ENCODE measurements around the gene TSNAXIP1. TPM values are rescaled to one million over a fixed set of nuclear protein-coding genes. Genes with fewer than 3 reads are reported as not detected.

The TSNAXIP1 gene
- total RNA-seq, 2 experiments from 2014 or later = 0.52 to 0.61 TPM

DNA sequence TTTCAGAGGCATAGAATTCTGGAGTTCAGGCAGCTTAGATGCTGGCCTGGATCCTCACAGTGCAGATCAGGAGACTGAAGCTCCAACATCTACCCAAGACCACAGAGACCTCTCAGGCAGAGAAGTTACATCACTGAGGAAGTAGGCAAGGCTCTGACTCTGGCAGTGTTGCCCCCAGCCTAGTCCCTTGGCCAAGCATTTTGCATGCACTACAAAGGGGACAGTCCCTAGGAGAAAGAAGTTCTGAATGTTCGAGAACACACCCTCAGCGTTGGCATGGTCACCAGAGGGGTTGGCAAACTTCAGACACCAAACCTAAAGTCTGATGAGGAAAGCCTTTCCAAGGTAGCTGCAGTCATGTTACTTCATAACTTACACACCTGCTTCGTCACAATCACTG lies 2.8 kb upstream of the TSNAXIP1 start:
- intact Hi-C loops (cut with DNase I, micrococcal nuclease) = loop anchor here (2.0 to 10.0 kb wide), 2 partner anchors 83 to 559 kb away; partner anchors contain the start of genes FHOD1 (in 1 of the 2) and SLC9A5 (in 1 of the 2)
- no peak for ATAC-seq (ENCODE audit: poor library complexity)
- H3K4me3 Mint-ChIP-seq = peak overlapping the region; percentile 66
- H3K36me3 Mint-ChIP-seq (ENCODE audit: low read depth) = peaks cover 63% of the 10 kb centered on the region
- Histone ChIP-seq H3K4me3 (ENCODE audit: low read length) (no peak overlapping the region), H3K36me3 (ENCODE audit: insufficient read depth, low read length) (peaks cover 24% of the 10 kb centered on the region), H3K9me3 (ENCODE audit: control insufficient read depth in 1 of 2, insufficient read depth in 1 of 2, low read length in 2 of 2) (no peaks in the 10 kb centered on the region), H3K4me1 (ENCODE audit: insufficient read depth, low read length) (peaks cover 66% of the 10 kb centered on the region), H3K27ac (ENCODE audit: low read depth in 1 of 2, low read length in 2 of 2) (no peak overlapping the region), H3K27me3 (ENCODE audit: control insufficient read depth in 1 of 2, insufficient read depth in 2 of 2, low read length in 2 of 2) (no peaks in the 10 kb centered on the region)
- H3K27ac Mint-ChIP-seq = peak overlapping the region; percentile 62
- CTCF ChIA-PET = interaction anchor here (5.3 kb wide), 1 partner anchor 13 kb away, joined by 35 read pairs; no protein-coding TSS in a partner anchor
- POLR2A ChIA-PET = no interaction called here
- no peak for DNase-seq
- no peaks in the 10 kb centered on the region for H3K9me3 Mint-ChIP-seq
- TF ChIP-seq, protein P1, sequence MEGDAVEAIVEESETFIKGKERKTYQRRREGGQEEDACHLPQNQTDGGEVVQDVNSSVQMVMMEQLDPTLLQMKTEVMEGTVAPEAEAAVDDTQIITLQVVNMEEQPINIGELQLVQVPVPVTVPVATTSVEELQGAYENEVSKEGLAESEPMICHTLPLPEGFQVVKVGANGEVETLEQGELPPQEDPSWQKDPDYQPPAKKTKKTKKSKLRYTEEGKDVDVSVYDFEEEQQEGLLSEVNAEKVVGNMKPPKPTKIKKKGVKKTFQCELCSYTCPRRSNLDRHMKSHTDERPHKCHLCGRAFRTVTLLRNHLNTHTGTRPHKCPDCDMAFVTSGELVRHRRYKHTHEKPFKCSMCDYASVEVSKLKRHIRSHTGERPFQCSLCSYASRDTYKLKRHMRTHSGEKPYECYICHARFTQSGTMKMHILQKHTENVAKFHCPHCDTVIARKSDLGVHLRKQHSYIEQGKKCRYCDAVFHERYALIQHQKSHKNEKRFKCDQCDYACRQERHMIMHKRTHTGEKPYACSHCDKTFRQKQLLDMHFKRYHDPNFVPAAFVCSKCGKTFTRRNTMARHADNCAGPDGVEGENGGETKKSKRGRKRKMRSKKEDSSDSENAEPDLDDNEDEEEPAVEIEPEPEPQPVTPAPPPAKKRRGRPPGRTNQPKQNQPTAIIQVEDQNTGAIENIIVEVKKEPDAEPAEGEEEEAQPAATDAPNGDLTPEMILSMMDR (IDR thresholded peaks at IDR 0.05) = no peak
- H3K4me1 Mint-ChIP-seq (ENCODE audit: low read depth) = peaks cover 65% of the 10 kb centered on the region
- no peaks in the 10 kb centered on the region for H3K27me3 Mint-ChIP-seq

DNA sequence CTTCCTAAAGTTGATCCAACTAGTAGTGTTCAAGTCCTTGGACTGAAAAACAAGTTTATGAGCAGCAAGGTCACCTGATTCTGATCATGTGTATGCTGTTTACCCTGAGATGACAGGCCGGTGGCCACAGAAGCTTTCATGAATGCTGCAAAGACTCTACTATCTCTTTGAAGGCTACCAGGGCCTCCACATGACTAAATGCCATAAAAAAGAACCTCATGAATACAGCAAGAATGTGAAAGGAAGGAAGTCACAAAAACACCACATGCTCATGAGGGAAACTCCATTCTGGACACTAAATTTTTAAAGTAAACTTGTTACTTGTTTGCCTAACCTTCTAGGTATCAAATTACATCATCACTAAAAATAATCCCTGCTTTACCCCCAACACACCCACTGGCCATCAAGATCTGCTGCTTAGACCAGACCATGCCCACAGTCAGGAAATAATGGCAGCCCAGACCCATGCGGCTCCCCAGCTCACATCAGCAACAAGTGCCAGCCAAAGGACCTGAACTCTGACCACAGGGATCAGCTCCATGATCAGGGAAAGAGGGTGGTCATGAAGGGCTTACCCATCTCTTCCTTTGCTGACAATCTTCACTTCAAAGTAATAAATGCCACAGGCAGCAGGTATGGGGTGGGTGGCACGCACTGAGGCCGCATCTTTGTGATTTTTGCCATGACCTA lies 1.7 kb upstream of the TSNAXIP1 start:
- DNase-seq (no peak), ATAC-seq (ENCODE audit: poor library complexity) (no peak)
- intact Hi-C loops (cut with DNase I, micrococcal nuclease) = loop anchor here (2.0 to 10.0 kb wide), 6 partner anchors 84 to 560 kb away; partner anchors contain the start of genes ACD (in 1 of the 2), CTCF (in 1 of the 2), ESRP2 (in 1 of the 2) and FHOD1 (in 1 of the 2)
- Histone ChIP-seq H3K4me3 (ENCODE audit: low read length) (peak overlapping the region; percentile 97), H3K9me3 (ENCODE audit: control insufficient read depth in 1 of 2, insufficient read depth in 1 of 2, low read length in 2 of 2) (no peaks in the 10 kb centered on the region), H3K4me1 (ENCODE audit: insufficient read depth, low read length) (peaks cover 66% of the 10 kb centered on the region), H3K36me3 (ENCODE audit: insufficient read depth, low read length) (peaks cover 24% of the 10 kb centered on the region), H3K27me3 (ENCODE audit: control insufficient read depth in 1 of 2, insufficient read depth in 2 of 2, low read length in 2 of 2) (no peaks in the 10 kb centered on the region), H3K27ac (ENCODE audit: low read depth in 1 of 2, low read length in 2 of 2) (no peak overlapping the region)
- ChIA-PET POLR2A (interaction anchor here (2.3 kb wide), 1 partner anchor 130 kb away, joined by 29 read pairs; the partner anchor contains the start of gene PSMB10), CTCF (interaction anchor here (1.4 kb wide), 1 partner anchor 12 kb away, joined by 7 read pairs; no protein-coding TSS in a partner anchor)
- peaks cover 59% of the 10 kb centered on the region for H3K4me1 Mint-ChIP-seq (ENCODE audit: low read depth)
- peaks cover 55% of the 10 kb centered on the region for H3K36me3 Mint-ChIP-seq (ENCODE audit: low read depth)
- peak overlapping the region; percentile 76 for H3K27ac Mint-ChIP-seq
- peak overlapping the region; percentile 91 for H3K4me3 Mint-ChIP-seq
- H3K27me3 Mint-ChIP-seq = no peaks in the 10 kb centered on the region
- TF ChIP-seq, protein P1 (IDR thresholded peaks at IDR 0.05) = no peak
- H3K9me3 Mint-ChIP-seq = no peaks in the 10 kb centered on the region

DNA sequence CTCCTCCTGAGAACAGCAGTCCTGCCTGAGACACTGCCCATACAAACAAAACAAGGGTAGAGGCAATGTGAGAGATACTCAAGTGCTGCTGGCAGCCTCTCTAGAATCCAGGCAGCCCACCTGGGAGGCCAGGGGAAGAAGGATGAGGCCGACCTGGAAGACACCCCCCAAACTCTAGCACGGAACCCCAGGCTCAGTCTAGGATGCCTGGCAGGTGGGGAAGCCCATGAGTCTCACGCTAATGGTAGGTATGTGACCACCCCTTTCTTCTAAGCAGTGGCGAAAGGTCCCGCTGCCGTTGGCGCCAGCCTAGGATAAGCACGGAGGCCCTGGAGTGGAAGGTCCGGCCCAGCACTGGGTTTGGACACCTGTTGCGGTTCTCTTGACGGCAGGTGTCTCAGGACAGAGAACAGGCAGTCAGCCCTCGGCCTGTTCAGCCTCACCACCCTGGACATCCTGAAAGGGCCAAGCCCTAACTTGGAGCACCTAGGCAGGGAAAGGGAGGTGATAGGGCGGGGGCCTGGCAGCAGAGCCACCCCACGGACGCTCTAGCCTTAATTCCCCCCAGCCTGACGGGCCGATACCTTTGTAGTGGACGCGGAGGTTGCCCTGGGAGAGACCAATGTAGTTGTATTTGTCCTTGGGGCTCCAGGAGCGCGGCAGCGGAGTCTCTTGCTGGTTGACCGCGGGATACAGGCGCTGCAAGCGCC lies 816 bp upstream of the TSNAXIP1 start:
- H3K27ac Mint-ChIP-seq = peak overlapping the region; percentile 76
- peaks cover 50% of the 10 kb centered on the region for H3K4me1 Mint-ChIP-seq (ENCODE audit: low read depth)
- ChIA-PET CTCF (interaction anchor here (0.6 to 2.6 kb wide), 7 partner anchors 10 to 325 kb away, joined by 3 to 55 read pairs (median 5); partner anchors contain the start of gene ATP6V0D1), POLR2A (interaction anchor here (0.7 to 2.3 kb wide), 27 partner anchors 8 to 1054 kb away, joined by 3 to 29 read pairs (median 5); partner anchors contain the start of genes ATP6V0D1, CTCF, CTRL and DPEP2)
- H3K36me3 ChIP-seq (ENCODE audit: insufficient read depth, low read length) = peaks cover 15% of the 10 kb centered on the region
- no peaks in the 10 kb centered on the region for H3K9me3 Mint-ChIP-seq
- intact Hi-C loops (cut with DNase I, micrococcal nuclease) = loop anchor here (1.0 to 10.0 kb wide), 10 partner anchors 27 to 561 kb away; partner anchors contain the start of genes NUTF2 (in 2 of the 2), ACD (in 1 of the 2), C16orf86 (in 1 of the 2) and CTCF (in 1 of the 2)
- peaks cover 57% of the 10 kb centered on the region for H3K4me1 ChIP-seq (ENCODE audit: insufficient read depth, low read length)
- ATAC-seq (ENCODE audit: poor library complexity) (no peak), DNase-seq (peak in 3 of 14 experiments; percentile 5 to 35 (median 30))
- H3K27me3 ChIP-seq (ENCODE audit: control insufficient read depth in 1 of 2, insufficient read depth in 2 of 2, low read length in 2 of 2) = no peaks in the 10 kb centered on the region
- TF ChIP-seq, protein P1 (IDR thresholded peaks at IDR 0.05) = no peak
- peak overlapping the region; percentile 69 to 75 for H3K27ac ChIP-seq (ENCODE audit: low read depth in 1 of 2, low read length in 2 of 2)
- no peaks in the 10 kb centered on the region for H3K27me3 Mint-ChIP-seq
- peaks cover 47% of the 10 kb centered on the region for H3K36me3 Mint-ChIP-seq (ENCODE audit: low read depth)
- peak overlapping the region; percentile 91 for H3K4me3 Mint-ChIP-seq
- peak overlapping the region; percentile 97 for H3K4me3 ChIP-seq (ENCODE audit: low read length)
- H3K9me3 ChIP-seq (ENCODE audit: control insufficient read depth in 1 of 2, insufficient read depth in 1 of 2, low read length in 2 of 2) = no peaks in the 10 kb centered on the region

Measured in CD4-positive, alpha-beta T cell (primary cell).